ENCODE results near the gene FGF14. TPM values are rescaled to one million over a fixed set of nuclear protein-coding genes. Genes with fewer than 3 reads are reported as not detected.

The FGF14 gene
- total RNA-seq, 1 experiment from 2014 or later: not detected

DNA sequence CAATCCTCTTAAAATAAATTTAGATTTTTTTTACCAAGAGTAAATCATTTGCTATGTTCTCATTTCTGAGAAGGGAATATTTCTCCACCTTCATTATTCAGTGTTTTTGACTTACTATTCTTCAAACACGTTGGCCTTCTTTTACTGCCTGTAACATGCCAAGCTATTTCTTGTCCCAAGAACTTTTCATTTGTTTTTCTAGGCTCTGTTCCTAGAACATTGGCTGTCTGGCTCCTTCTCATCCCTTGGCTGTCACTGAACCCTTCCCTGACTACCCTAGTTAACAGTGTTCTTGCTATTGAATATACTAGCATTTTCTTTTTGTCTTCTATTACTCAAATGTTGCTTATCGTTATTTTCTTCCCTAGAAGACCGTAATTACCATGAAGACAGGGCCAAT is 701.2 kb downstream of the FGF14 start:
- no peaks in the 10 kb centered on the region for H3K27me3 ChIP-seq (ENCODE audit: low read length)
- H3K9me3 ChIP-seq (ENCODE audit: low read length): no peaks in the 10 kb centered on the region
- H3K4me1 ChIP-seq (ENCODE audit: insufficient read depth, low read length): no peaks in the 10 kb centered on the region
- H3K4me3 ChIP-seq (ENCODE audit: low read length): no peak overlapping the region
- intact Hi-C loops (cut with micrococcal nuclease): no loop called here
- ATAC-seq (no peak), DNase-seq (no peak)
- TF ChIP-seq CTCF (conservative IDR thresholded peaks at IDR 0.05; ENCODE audit: low read depth, low read length): no peak
- no peak for TF ChIP-seq EZH2 (IDR thresholded peaks at IDR 0.05; ENCODE audit: low read length, unreplicated experiment)
- no peak for TF ChIP-seq EZH2phosphoT487 (IDR thresholded peaks at IDR 0.05; ENCODE audit: borderline replicate concordance, low read length)
- no peak overlapping the region for H3K4me2 ChIP-seq (ENCODE audit: low read length)
- no peak overlapping the region for H2AFZ ChIP-seq (ENCODE audit: low read length)
- ChIA-PET POLR2A (ENCODE audit: unreplicated experiment) (no interaction called here), CTCF (interaction anchor here (0.7 kb wide), 1 partner anchor 573 kb away, joined by 3 read pairs; no protein-coding TSS in a partner anchor)
- H4K20me1 ChIP-seq (ENCODE audit: low read length): no peaks in the 10 kb centered on the region
- H3K36me3 ChIP-seq (ENCODE audit: low read depth, low read length): no peaks in the 10 kb centered on the region
- H3K27ac ChIP-seq (ENCODE audit: low read length): no peak overlapping the region
- no peaks in the 10 kb centered on the region for H3F3A ChIP-seq (ENCODE audit: low read length, unreplicated experiment)
- BruUV-seq (replicated peaks): no TSS peak
- no peak overlapping the region for H3K9ac ChIP-seq (ENCODE audit: low read length)
- no peaks in the 10 kb centered on the region for H3K9me2 ChIP-seq (replicated peaks; ENCODE audit: low read length)
- H3K79me2 ChIP-seq (ENCODE audit: low read length): no peaks in the 10 kb centered on the region

DNA sequence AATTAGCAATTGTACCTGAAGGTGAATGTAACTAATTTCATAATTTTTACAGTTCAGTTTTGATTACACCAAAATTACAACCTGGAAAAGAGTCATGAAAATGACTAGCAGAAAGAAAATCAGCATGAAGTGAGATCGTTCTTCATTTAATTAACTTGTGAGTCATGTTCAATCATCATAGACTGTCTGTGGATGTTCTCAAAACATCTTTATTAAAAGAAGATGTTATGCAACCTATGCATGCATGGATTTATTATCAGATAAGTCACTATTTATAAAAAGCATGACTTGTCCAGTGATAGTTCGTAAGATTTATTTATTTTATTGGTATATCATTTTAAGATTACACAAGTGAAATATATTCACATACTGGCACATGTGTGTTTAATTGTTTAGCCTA is 703.4 kb downstream of the FGF14 start:
- Histone ChIP-seq H3K4me3 (ENCODE audit: low read length) (no peak overlapping the region), H3K9ac (ENCODE audit: low read length) (no peak overlapping the region), H2AFZ (ENCODE audit: low read length) (no peak overlapping the region), H3K9me2 (replicated peaks; ENCODE audit: low read length) (no peaks in the 10 kb centered on the region), H3K4me1 (ENCODE audit: insufficient read depth, low read length) (no peaks in the 10 kb centered on the region), H3K9me3 (ENCODE audit: low read length) (no peaks in the 10 kb centered on the region), H3K79me2 (ENCODE audit: low read length) (no peaks in the 10 kb centered on the region), H4K20me1 (ENCODE audit: low read length) (no peaks in the 10 kb centered on the region), H3K27ac (ENCODE audit: low read length) (no peak overlapping the region), H3K36me3 (ENCODE audit: low read depth, low read length) (no peaks in the 10 kb centered on the region), H3F3A (ENCODE audit: low read length, unreplicated experiment) (no peaks in the 10 kb centered on the region), H3K27me3 (ENCODE audit: low read length) (no peaks in the 10 kb centered on the region), H3K4me2 (ENCODE audit: low read length) (no peak overlapping the region)
- ChIA-PET POLR2A (ENCODE audit: unreplicated experiment) (no interaction called here), CTCF (no interaction called here)
- BruUV-seq (replicated peaks): no TSS peak
- TF ChIP-seq EZH2 (IDR thresholded peaks at IDR 0.05; ENCODE audit: low read length, unreplicated experiment) (no peak), CTCF (conservative IDR thresholded peaks at IDR 0.05; ENCODE audit: low read depth, low read length) (no peak), EZH2phosphoT487 (IDR thresholded peaks at IDR 0.05; ENCODE audit: borderline replicate concordance, low read length) (no peak)
- intact Hi-C loops (cut with micrococcal nuclease): no loop called here
- no peak for ATAC-seq
- DNase-seq: no peak

- H3K27me3 ChIP-seq (ENCODE audit: low read length): no peaks in the 10 kb centered on the region
- no peaks in the 10 kb centered on the region for H3F3A ChIP-seq (ENCODE audit: low read length, unreplicated experiment)
- H3K4me3 ChIP-seq (ENCODE audit: low read length): no peak overlapping the region
- ATAC-seq (no peak), DNase-seq (no peak)
- ChIA-PET CTCF (no interaction called here), POLR2A (ENCODE audit: unreplicated experiment) (no interaction called here)
- intact Hi-C loops (cut with micrococcal nuclease): no loop called here
- H3K9me3 ChIP-seq (ENCODE audit: low read length): no peaks in the 10 kb centered on the region
- no peaks in the 10 kb centered on the region for H4K20me1 ChIP-seq (ENCODE audit: low read length)
- no peaks in the 10 kb centered on the region for H3K79me2 ChIP-seq (ENCODE audit: low read length)
- H3K9me2 ChIP-seq (replicated peaks; ENCODE audit: low read length): no peaks in the 10 kb centered on the region
- BruUV-seq (replicated peaks): no TSS peak
- H3K36me3 ChIP-seq (ENCODE audit: low read depth, low read length): peaks cover 4% of the 10 kb centered on the region; the same call in 1 of the 2 replicates
- H3K27ac ChIP-seq (ENCODE audit: low read length): no peak overlapping the region
- H3K4me1 ChIP-seq (ENCODE audit: insufficient read depth, low read length): no peaks in the 10 kb centered on the region
- H2AFZ ChIP-seq (ENCODE audit: low read length): no peak overlapping the region
- TF ChIP-seq EZH2 (IDR thresholded peaks at IDR 0.05; ENCODE audit: low read length, unreplicated experiment): no peak
- TF ChIP-seq EZH2phosphoT487 (IDR thresholded peaks at IDR 0.05; ENCODE audit: borderline replicate concordance, low read length): no peak
- no peak for TF ChIP-seq CTCF (conservative IDR thresholded peaks at IDR 0.05; ENCODE audit: low read depth, low read length)
- no peak overlapping the region for H3K4me2 ChIP-seq (ENCODE audit: low read length)
- H3K9ac ChIP-seq (ENCODE audit: low read length): no peak overlapping the region
Observed at GRCh38 chr13:101697745-101698144, 704.1 kb downstream of the FGF14 start.

Measured in PC-3 (cell line).